Natural killer cell treated with Interleukin-12 subunit alpha and Interleukin-12 subunit beta and Interleukin-15 and Interleukin-18, amount 100 ng/mL, for 72 hours (primary cell): ENCODE data around the gene ITGA7. TPM values are rescaled to one million over a fixed set of nuclear protein-coding genes. Genes with fewer than 3 reads are reported as not detected.

Experiments
- ATAC-seq, 2 donors: fragments of 150-1000 bp; cut with Tn5 transposase in 1 of 2; sonication (Bioruptor Pico), chemical (Tn5 transposase) in 1 of 2; 2 replicates each; pipeline ENCODE4 v1.10.0; 2021
- DNase-seq: peaks from one replicate; pipeline ENCODE4 v3.0.0; 2022; ENCODE audit warnings: low spot score
- H3K27ac Mint-ChIP-seq, 2 donors: 1 replicate in 1 of 2; 2 replicates in 1 of 2; pipeline ENCODE4 v1.8.0; 2022; ENCODE audit warnings: mixed read lengths in 2 of 2, mild to moderate bottlenecking in 1 of 2, moderate library complexity in 1 of 2
- H3K27me3 Mint-ChIP-seq, 2 donors: 1 replicate in 1 of 2; 2 replicates in 1 of 2; pipeline ENCODE4 v1.8.0; 2022; ENCODE audit warnings: mixed read lengths in 2 of 2
- H3K36me3 Mint-ChIP-seq: one replicate; pipeline ENCODE4 v1.8.0; 2022; ENCODE audit warnings: mixed read lengths
- H3K4me1 Mint-ChIP-seq, 2 donors: 1 replicate in 1 of 2; 2 replicates in 1 of 2; pipeline ENCODE4 v1.8.0; 2022; ENCODE audit warnings: low read depth in 2 of 2, mixed read lengths in 2 of 2, mild to moderate bottlenecking in 1 of 2
- H3K4me3 Mint-ChIP-seq: one replicate; pipeline ENCODE4 v1.8.0; 2022; ENCODE audit warnings: mixed read lengths
- H3K9me3 Mint-ChIP-seq: 2 replicates; pipeline ENCODE4 v1.8.0; 2022; ENCODE audit warnings: mixed read lengths
- total RNA-seq, 2 donors: library from RNA; stranded (reverse); gene quantifications; one replicate each; pipeline ENCODE4 v1.2.3, GENCODE V29; 2022

ITGA7 gene
- total RNA-seq, 2 donors from 2014 or later = 2.1 to 4.2 TPM

DNA sequence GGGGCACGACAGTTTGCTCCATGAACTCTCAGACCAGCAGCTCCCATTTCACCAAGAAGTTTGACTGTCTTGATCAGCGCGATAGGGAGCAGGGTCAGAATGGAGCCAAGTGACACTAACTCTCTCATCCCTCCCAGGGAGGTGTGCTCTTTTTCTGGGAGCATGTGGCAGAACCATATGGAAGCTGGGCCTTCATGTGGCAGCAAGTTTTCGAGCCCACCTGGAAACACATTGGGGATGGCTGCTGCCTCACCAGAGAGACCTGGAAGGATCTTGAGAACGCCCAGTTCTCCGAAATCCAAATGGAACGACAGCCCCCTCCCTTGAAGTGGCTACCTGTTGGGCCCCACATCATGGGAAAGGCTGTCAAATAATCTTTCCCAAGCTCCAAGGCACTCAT is 24.0 kb downstream of the ITGA7 start:
- H3K27ac Mint-ChIP-seq = no peak overlapping the region
- no peaks in the 10 kb centered on the region for H3K9me3 Mint-ChIP-seq
- DNase-seq (no peak), ATAC-seq (no peak)
- H3K4me1 Mint-ChIP-seq = peaks cover 10 to 19% of the 10 kb centered on the region in 2 donors
- no peak overlapping the region for H3K4me3 Mint-ChIP-seq
- peaks cover 24 to 31% of the 10 kb centered on the region in 2 donors for H3K27me3 Mint-ChIP-seq
- no peaks in the 10 kb centered on the region for H3K36me3 Mint-ChIP-seq

DNA sequence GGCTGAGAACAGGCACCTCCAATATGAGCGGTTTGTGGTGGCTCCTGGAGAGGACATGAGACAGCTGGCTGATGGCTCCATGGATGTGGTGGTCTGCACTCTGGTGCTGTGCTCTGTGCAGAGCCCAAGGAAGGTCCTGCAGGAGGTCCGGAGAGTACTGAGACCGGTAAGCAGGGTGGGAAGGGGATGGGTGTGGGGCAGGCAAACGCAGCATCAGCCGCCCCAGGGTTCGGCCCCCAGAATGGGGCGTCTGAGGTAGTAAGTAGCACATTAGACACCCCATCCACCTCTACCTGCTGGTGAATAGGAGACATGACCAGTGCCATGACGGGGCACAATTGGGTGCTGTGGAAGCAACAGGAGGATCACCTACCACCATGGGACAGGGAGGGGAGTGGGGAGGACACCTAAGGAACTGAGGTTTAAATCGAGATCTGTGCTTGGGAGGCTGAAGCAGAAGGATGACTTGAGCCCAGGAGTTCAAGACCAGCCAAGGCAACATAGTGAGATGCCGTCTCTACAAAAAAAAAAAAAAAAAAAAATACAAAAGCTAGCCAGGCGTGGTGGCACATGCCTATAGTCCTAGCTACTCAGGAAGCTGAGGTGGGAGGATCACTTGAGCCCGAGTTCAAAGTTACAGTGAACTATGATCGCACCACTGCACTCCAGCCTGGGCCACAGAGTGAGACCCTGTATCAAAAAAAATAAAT is 25.5 kb downstream of the ITGA7 start:
- Mint-ChIP-seq H3K27me3 (peaks cover 24 to 31% of the 10 kb centered on the region in 2 donors), H3K4me3 (no peak overlapping the region), H3K9me3 (no peaks in the 10 kb centered on the region), H3K27ac (no peak overlapping the region), H3K4me1 (peaks cover 10 to 14% of the 10 kb centered on the region in 2 donors), H3K36me3 (no peaks in the 10 kb centered on the region)
- DNase-seq (no peak), ATAC-seq (no peak)

DNA sequence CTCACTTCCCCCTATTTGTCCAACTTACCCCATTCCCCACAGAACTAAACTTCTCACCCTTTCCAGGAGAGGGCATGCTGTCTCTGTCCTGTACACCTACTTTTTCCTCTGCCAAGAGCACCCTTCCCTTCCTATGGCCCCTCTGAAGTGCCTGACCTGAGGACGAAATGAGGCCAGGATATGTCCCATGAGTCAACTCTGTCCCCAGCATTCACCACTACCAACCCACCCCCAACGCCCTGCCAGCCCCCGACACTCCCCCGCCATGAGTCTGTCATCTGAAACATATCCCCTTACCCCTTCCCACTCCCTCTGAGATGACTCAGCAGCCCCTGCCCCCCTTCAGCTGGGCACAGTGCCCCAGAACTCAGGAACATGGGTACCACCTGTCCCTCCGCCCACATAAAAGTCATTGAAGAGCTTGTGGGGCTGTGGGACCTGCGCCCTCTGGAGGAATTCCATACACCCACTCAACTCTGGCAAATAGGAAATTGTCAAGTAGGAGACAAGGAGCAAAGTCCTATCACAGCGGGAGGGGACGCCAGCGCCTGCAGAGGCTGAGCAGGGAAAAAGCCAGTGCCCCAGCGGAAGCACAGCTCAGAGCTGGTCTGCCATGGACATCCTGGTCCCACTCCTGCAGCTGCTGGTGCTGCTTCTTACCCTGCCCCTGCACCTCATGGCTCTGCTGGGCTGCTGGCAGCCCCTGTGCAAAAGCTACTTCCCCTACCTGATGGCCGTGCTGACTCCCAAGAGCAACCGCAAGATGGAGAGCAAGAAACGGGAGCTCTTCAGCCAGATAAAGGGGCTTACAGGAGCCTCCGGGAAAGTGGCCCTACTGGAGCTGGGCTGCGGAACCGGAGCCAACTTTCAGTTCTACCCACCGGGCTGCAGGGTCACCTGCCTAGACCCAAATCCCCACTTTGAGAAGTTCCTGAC is 26.3 kb downstream of the ITGA7 start:
- H3K4me3 Mint-ChIP-seq = no peak overlapping the region
- ATAC-seq (peak in 1 of 2 donors; percentile 34), DNase-seq (no peak)
- H3K36me3 Mint-ChIP-seq = no peaks in the 10 kb centered on the region
- peaks cover 26 to 32% of the 10 kb centered on the region in 2 donors for H3K27me3 Mint-ChIP-seq
- H3K4me1 Mint-ChIP-seq = peaks cover 10% of the 10 kb centered on the region in 2 donors
- H3K9me3 Mint-ChIP-seq = no peaks in the 10 kb centered on the region
- no peak overlapping the region for H3K27ac Mint-ChIP-seq

DNA sequence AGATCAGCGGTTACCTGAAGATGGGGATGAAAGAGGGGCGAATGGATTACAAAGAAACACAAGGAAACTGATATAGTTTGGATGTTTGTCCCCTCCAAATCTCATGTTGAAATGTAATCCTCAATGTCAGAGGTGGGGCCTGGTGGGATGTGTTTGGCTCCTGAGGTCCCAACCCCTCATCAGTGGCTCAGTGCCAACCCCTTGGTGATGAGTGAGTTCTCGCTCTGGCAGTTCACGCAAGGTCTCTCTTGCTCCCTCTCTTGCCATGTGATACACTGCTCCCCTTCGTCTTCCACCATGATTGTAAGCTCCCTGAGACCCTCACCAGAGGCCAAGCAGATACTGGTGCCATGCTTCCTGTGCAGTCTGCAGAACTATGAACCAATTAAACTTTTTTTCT is 28.0 kb downstream of the ITGA7 start:
- H3K4me3 Mint-ChIP-seq = no peak overlapping the region
- no peaks in the 10 kb centered on the region for H3K9me3 Mint-ChIP-seq
- H3K27ac Mint-ChIP-seq = no peak overlapping the region
- peaks cover 29 to 42% of the 10 kb centered on the region in 2 donors for H3K27me3 Mint-ChIP-seq
- ATAC-seq = no peak
- H3K36me3 Mint-ChIP-seq = no peaks in the 10 kb centered on the region
- no peak for DNase-seq
- peaks cover 10% of the 10 kb centered on the region in 2 donors for H3K4me1 Mint-ChIP-seq

DNA sequence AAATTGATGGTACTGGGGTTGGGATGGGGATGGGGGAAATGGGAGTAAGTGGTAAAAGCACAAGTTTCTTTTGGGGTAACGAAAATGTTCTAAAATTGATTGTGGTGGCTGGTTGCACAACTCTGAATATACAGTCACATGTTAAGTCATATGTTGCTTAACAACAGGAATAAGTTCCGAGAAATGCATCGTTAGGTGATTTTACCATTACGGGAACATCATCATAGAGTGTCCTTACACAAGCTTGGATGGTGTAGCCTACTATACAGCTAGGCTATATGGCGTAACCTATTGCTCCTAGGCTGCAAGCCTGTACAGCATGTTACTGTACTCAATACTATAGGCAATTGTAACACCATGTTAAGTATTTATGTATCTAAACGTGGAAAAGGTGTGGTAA is 31.0 kb downstream of the ITGA7 start:
- ATAC-seq = no peak
- H3K27ac Mint-ChIP-seq = no peak overlapping the region
- H3K4me1 Mint-ChIP-seq = peaks cover 10% of the 10 kb centered on the region in 2 donors
- no peak overlapping the region for H3K4me3 Mint-ChIP-seq
- H3K9me3 Mint-ChIP-seq = no peaks in the 10 kb centered on the region
- H3K36me3 Mint-ChIP-seq = no peaks in the 10 kb centered on the region
- H3K27me3 Mint-ChIP-seq = peaks cover 29 to 46% of the 10 kb centered on the region in 2 donors
- no peak for DNase-seq

DNA sequence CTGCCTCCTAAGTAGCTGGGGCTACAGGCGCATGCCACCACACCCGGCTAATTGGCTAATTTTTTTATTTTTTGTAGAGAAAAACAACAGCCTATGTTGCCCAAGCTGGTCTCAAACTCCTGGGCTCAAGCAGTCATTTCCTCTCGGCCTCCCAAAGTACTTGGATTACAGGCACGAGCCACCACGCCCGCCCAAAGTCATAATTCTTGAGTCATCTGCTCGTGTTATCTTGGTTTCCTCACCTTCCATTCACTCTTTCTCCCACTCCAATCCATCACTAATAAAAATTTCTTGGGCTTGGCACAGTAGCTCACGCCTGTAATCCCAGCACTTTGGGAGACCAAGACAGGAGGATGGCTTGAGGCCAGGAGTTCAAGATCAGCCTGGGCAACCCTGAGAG is 32.0 kb downstream of the ITGA7 start:
- Mint-ChIP-seq H3K27ac (no peak overlapping the region), H3K4me1 (no peaks in the 10 kb centered on the region), H3K9me3 (no peaks in the 10 kb centered on the region), H3K27me3 (peaks cover 19 to 36% of the 10 kb centered on the region in 2 donors), H3K36me3 (no peaks in the 10 kb centered on the region), H3K4me3 (no peak overlapping the region)
- no peak for DNase-seq
- ATAC-seq = no peak

DNA sequence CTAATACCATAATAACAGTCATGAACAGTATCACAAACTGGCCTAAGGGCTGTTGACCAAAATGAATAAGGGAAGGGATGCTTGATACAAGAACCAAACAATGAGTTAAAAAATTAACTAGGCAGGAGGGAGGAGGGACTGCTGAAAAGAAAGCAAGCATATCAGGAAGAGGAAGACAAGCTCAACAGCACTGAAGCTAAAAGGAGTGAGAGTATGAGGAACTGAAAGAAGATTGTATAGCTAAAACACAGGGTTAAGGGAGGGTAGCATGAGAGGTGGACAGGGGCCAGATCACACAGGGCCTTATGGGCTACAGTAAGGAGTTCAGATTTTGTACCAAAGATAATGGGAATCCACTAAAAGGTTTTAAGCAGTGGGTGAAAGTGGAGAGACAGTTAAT is 34.1 kb downstream of the ITGA7 start:
- no peak for ATAC-seq
- H3K36me3 Mint-ChIP-seq = no peaks in the 10 kb centered on the region

DNA sequence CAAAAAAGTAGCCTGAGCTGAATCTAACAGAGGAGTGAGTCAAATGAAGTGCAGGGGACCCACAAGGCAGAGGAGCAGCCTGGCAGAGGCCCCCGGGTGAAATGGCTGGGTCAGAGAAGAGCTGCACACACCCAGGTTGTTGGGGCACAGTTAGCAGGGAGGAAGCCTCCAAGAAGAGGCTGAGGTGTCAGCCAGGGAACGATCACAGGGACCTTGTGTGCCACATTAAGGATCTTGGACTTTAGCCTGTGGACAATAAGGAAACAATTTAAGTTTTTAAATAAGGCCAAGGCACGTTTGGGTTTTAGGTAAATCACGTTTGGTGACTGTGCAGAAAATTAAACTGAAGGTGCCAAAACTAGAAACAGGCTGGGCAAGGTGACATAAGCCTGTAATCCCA is 36.0 kb downstream of the ITGA7 start:
- DNase-seq (no peak), ATAC-seq (no peak)
- Mint-ChIP-seq H3K4me1 (no peaks in the 10 kb centered on the region), H3K36me3 (no peaks in the 10 kb centered on the region), H3K4me3 (no peak overlapping the region), H3K9me3 (no peaks in the 10 kb centered on the region), H3K27me3 (peaks cover 14 to 22% of the 10 kb centered on the region in 2 donors), H3K27ac (no peak overlapping the region)

More for the DNA sequence above, 34.1 kb downstream of the ITGA7 start:
- H3K4me1 Mint-ChIP-seq = no peaks in the 10 kb centered on the region
- H3K9me3 Mint-ChIP-seq = no peaks in the 10 kb centered on the region
- H3K27me3 Mint-ChIP-seq = peaks cover 14 to 22% of the 10 kb centered on the region in 2 donors
- no peak overlapping the region for H3K4me3 Mint-ChIP-seq
- DNase-seq = no peak
- no peak overlapping the region for H3K27ac Mint-ChIP-seq

DNA sequence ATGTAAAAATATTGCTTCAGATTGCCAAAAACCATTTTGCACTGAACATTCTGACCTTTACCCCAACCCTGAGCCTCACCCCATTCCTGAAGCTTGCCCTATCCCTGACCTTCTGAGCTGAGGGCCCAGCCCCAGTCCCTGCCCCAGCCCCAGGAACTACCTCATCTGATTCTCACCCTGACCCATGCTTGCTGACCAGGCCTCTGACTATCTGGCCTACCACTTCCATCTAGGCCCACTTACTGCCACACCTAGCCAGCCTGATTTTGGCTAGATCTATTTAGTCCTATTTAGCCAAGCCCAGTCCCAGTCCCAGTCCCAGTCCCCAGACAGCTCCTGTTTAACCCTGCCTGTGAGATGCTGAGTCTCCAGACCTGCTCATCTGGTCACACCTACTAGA is 37.4 kb downstream of the ITGA7 start:
- Mint-ChIP-seq H3K4me3 (no peak overlapping the region), H3K27me3 (peaks cover 12 to 15% of the 10 kb centered on the region in 2 donors), H3K36me3 (no peaks in the 10 kb centered on the region), H3K27ac (no peak overlapping the region), H3K9me3 (no peaks in the 10 kb centered on the region), H3K4me1 (no peaks in the 10 kb centered on the region)
- DNase-seq (no peak), ATAC-seq (peak in 1 of 2 donors; percentile 38)

DNA sequence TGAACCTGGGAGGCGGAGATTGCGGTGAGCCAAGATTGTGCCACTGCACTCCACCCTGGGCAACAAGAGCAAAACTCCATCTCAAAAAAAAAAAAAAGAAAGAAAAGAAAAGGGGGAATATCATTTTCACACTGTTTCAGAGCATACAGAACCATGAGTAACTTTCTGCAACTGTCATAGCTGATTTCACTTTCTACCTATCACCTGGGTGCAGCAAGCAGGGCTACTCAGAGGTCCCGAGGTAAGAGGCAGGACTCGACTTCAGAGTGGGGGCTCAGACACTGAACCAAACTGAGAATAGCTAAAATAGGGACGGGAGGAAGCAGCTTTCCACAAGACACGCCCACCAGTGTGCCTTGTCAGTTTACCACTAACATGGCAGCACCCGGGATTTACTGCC is 41.2 kb downstream of the ITGA7 start:
- H3K4me1 Mint-ChIP-seq = no peaks in the 10 kb centered on the region
- H3K4me3 Mint-ChIP-seq = no peak overlapping the region
- ATAC-seq = no peak
- no peaks in the 10 kb centered on the region for H3K36me3 Mint-ChIP-seq
- DNase-seq = no peak
- no peaks in the 10 kb centered on the region for H3K9me3 Mint-ChIP-seq
- H3K27me3 Mint-ChIP-seq = no peaks in the 10 kb centered on the region
- H3K27ac Mint-ChIP-seq = no peak overlapping the region

DNA sequence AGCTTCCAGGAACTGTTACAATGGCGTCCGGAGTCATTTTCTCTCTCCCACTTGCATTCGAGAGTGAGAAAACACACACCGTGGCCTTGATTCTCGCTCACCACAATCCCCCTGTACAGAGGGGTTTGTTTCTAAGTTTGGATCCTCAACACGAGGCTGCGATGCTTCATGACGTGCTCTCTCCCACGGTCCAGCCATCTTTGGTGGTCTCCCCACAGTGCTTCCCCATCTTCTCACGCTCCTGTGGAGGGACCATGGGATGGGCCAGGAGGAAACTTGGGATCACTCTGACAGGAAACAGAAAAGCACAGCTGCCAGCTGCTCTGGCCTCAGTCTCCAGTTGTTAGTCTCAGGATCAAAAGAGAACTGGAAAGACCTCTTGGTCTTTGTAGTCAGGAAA is 42.9 kb downstream of the ITGA7 start:
- no peaks in the 10 kb centered on the region for H3K36me3 Mint-ChIP-seq
- H3K4me1 Mint-ChIP-seq = no peaks in the 10 kb centered on the region
- H3K27ac Mint-ChIP-seq = no peak overlapping the region
- no peak for ATAC-seq
- no peak overlapping the region for H3K4me3 Mint-ChIP-seq
- no peak for DNase-seq
- no peaks in the 10 kb centered on the region for H3K27me3 Mint-ChIP-seq
- H3K9me3 Mint-ChIP-seq = no peaks in the 10 kb centered on the region

DNA sequence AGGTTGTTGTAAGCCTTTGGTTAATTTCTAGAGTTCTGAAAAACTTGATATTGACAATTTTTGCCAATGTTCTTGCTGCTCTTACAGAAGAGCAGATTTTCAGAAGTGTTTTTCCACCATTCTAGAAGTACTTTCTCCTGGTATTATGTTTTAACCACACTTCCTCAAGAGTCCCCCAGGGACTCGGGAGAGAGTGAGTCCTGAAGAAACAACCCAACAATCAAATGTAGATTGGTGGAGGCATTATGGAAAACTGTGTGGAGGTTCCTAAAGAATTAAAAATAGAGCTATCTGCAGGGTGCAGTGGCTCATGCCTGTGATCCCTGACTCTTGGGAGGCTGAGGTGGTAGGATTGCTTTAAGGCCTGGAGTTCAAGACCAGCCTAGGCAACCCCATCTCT is 44.3 kb downstream of the ITGA7 start:
- no peak overlapping the region for H3K27ac Mint-ChIP-seq
- no peaks in the 10 kb centered on the region for H3K27me3 Mint-ChIP-seq
- no peaks in the 10 kb centered on the region for H3K4me1 Mint-ChIP-seq
- ATAC-seq = no peak
- no peak for DNase-seq
- no peaks in the 10 kb centered on the region for H3K36me3 Mint-ChIP-seq
- H3K4me3 Mint-ChIP-seq = no peak overlapping the region
- H3K9me3 Mint-ChIP-seq = no peaks in the 10 kb centered on the region

DNA sequence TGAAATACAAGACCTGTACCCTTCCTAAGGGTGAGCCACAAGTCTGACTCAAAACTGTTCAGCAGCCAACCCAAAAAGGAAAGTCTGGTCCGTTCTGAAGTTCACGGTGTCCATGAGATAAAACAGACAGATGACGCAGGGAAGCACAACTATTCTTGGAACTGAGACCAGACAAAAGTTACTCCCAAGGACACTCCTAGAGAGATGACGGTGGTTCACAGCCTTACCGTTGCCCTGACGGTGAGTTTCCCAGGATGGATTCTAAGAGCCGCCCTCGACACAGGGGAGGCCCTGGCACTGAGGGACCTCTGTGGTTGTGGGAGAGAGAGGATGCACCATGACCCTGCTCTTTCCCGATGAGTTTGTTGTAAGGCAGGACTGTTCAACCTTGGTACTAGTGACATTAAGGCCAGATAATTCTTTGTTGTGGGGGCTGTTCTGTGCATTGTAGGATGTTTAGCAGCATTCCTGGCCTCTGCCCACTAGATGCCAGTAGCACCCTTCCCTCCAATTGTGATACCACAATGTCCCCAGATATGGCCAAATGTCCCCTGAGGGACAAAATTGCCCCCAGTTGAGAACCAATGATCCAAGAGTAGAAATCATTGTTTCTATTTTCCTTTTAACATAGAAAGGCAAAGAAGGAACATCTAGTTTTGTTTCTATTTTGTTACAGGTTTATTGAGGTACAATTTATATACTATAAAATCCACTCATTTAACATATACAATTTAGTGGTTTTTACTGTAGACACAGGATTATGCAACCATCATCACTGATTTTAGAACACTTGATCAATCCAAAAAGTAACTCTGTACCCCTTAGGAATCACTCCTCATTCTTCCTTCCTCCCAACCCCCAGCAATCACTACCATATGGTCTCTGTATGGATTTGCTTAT is 48.0 kb downstream of the ITGA7 start:
- ATAC-seq (peak in 1 of 2 donors; percentile 18), DNase-seq (no peak)
- H3K4me1 Mint-ChIP-seq = no peaks in the 10 kb centered on the region
- no peaks in the 10 kb centered on the region for H3K9me3 Mint-ChIP-seq
- no peak overlapping the region for H3K27ac Mint-ChIP-seq
- no peaks in the 10 kb centered on the region for H3K27me3 Mint-ChIP-seq
- no peak overlapping the region for H3K4me3 Mint-ChIP-seq
- H3K36me3 Mint-ChIP-seq = no peaks in the 10 kb centered on the region
